ENCODE results near the gene TM7SF3.

The TM7SF3 gene

DNA sequence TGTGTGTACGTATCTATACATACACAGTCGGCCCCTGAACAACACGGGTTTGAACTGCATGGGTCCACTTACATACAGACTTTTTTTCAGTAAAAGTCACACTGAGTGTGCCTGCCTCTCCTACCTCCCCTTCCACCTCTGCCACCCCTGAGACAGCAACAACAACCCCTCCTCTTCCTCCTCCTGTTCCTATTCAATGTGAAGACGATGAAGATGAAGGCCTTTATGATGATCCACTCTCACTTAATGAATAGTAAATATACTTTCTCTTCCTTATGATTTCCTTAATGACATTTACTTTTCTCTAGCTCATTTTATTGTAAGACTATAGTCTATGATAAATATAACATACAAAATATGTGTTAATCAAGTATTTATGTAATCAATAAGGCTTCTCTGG lies 25.5 kb downstream of the TM7SF3 start:
- in situ Hi-C loops (cut with MboI; ENCODE audit: low pct_unique_long_range_greater_than_20kb, low sequenced_read_pairs, unreplicated experiment), result no loop called here
- no peak for DNase-seq (ENCODE audit: low spot score)
- TF ChIP-seq, protein P1, sequence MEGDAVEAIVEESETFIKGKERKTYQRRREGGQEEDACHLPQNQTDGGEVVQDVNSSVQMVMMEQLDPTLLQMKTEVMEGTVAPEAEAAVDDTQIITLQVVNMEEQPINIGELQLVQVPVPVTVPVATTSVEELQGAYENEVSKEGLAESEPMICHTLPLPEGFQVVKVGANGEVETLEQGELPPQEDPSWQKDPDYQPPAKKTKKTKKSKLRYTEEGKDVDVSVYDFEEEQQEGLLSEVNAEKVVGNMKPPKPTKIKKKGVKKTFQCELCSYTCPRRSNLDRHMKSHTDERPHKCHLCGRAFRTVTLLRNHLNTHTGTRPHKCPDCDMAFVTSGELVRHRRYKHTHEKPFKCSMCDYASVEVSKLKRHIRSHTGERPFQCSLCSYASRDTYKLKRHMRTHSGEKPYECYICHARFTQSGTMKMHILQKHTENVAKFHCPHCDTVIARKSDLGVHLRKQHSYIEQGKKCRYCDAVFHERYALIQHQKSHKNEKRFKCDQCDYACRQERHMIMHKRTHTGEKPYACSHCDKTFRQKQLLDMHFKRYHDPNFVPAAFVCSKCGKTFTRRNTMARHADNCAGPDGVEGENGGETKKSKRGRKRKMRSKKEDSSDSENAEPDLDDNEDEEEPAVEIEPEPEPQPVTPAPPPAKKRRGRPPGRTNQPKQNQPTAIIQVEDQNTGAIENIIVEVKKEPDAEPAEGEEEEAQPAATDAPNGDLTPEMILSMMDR (IDR thresholded peaks at IDR 0.05; ENCODE audit: extremely low read depth, insufficient read depth, missing control alignments), result no peak

DNA sequence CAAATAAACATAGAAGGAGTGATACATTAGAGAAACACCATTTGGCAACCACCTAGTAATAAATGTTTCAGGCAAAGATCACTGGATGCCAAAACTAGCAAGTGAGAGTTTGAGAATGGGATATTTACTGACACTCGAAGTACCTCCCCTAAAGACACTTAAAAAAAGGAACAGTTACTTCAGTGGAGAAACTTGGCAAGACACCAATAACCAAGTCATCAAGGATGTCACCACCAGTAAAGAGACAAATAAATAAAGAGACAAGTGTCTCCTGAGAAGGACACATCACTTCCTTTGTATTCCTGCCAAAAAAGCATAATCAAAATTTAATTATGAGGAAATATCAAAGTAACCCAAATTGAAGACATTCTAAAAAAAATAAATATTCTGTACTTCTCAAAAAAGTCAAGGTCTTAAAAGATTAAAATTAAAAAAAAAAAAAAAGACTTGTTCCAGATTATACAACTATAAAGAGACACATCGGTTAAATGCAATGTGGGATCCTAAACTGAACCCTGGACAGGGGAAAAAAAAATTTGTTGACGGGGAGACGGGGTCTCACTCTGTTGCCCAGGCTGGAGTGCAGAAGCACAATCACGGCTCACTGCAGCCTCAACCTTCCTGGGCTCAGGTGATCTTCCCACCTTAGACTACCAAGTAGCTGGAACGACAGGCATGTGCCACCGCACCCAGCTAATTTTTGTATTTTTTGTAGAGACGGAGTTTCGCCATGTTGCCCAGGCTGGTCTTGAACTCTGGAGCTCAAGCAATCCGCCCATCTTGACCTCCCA lies 26.4 kb downstream of the TM7SF3 start:
- no peak for DNase-seq (ENCODE audit: low spot score)
- TF ChIP-seq, protein P1 (IDR thresholded peaks at IDR 0.05; ENCODE audit: extremely low read depth, insufficient read depth, missing control alignments), result no peak
- in situ Hi-C loops (cut with MboI; ENCODE audit: low pct_unique_long_range_greater_than_20kb, low sequenced_read_pairs, unreplicated experiment), result no loop called here

DNA sequence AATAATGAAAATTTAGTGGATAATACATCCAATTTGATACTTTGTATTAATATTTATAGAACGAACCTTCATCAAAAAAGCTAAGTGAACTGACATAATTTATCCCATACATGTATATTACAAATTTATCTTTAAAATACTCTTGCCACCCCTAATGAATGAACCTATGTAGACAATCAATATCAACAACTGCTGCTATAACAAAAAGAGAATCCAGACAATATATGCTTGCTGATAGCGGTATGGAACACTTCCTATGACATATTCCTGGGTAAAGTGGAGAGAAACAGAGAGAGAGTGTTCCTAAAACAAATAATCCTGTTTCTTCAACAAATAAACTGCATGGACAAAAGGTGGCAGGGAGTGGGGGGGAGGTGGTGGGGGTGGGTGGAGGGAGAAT lies 31.3 kb downstream of the TM7SF3 start:
- in situ Hi-C loops (cut with MboI; ENCODE audit: low pct_unique_long_range_greater_than_20kb, low sequenced_read_pairs, unreplicated experiment), result no loop called here
- no peak for DNase-seq (ENCODE audit: low spot score)
- TF ChIP-seq, protein P1 (IDR thresholded peaks at IDR 0.05; ENCODE audit: extremely low read depth, insufficient read depth, missing control alignments), result no peak

DNA sequence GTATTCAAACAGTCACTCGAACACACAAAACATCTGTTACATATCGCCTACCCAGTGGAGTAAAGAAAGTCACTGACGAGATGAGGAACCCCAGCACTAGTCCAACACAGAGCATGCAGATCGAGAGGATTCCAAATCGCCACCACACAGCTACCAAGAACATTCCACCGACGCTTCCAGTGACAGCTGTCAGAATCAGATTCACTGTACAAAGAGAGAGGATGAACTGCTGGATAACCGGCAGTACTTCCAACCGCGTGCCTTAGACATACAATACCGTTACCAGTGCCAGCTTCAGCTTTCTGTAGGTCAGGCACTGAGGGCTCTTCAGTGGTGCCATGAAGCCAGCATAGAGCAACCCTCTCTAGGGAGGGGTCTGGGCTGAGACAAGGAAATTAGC lies 34.5 kb downstream of the TM7SF3 start:
- TF ChIP-seq, protein P1 (IDR thresholded peaks at IDR 0.05; ENCODE audit: extremely low read depth, insufficient read depth, missing control alignments), result no peak
- no peak for DNase-seq (ENCODE audit: low spot score)
- in situ Hi-C loops (cut with MboI; ENCODE audit: low pct_unique_long_range_greater_than_20kb, low sequenced_read_pairs, unreplicated experiment), result no loop called here

DNA sequence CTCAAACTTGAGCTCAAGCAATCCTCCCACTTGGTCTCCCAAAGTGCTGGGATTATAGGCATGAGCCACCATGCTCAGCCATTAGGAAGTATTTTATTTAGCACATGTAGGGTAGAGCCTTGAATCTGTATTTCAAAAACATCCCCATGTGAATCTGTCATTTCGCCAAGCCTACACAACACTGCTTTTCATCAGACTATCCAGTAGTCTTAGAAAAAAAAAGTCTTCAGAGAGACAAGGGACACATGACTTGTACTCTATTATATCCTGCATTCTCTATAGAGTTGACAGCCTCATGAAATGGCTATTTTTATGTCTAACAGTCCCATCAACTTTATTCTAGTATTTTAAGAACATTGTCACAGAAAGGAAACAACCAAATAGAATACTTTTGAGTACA lies 35.4 kb downstream of the TM7SF3 start:
- DNase-seq (ENCODE audit: low spot score), result no peak

DNA sequence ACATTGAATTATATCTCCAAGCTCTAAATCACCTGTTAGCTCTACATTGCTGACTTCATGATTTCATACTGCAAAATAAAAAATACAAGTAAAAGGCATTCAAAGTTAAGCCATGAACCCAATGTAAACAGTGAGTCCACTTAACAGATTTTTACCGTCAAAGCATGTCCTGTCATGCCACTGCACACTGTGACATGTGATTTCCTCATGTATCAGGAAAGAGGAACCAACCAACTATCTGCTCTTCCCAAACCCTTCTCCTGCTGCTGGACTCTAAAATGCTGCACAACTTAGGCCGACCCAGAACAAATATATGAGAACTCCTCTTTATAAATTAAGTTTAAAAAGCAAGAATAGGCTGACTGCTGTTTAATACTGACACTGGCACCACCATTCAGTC lies 37.5 kb downstream of the TM7SF3 start:
- TF ChIP-seq, protein P1 (IDR thresholded peaks at IDR 0.05; ENCODE audit: extremely low read depth, insufficient read depth, missing control alignments), result no peak
- in situ Hi-C loops (cut with MboI; ENCODE audit: low pct_unique_long_range_greater_than_20kb, low sequenced_read_pairs, unreplicated experiment), result no loop called here
- DNase-seq (ENCODE audit: low spot score), result no peak

More for the DNA sequence above, 35.4 kb downstream of the TM7SF3 start:
- TF ChIP-seq, protein P1 (IDR thresholded peaks at IDR 0.05; ENCODE audit: extremely low read depth, insufficient read depth, missing control alignments), result no peak
- in situ Hi-C loops (cut with MboI; ENCODE audit: low pct_unique_long_range_greater_than_20kb, low sequenced_read_pairs, unreplicated experiment), result no loop called here
